ENCODE measurements around the gene SLC5A10.

The SLC5A10 gene

GRCh38 chr17:19003543-19004420, 51.8 kb downstream of the SLC5A10 start:
- DNase-seq (ENCODE audit: low spot score) = peak; percentile 69

DNA sequence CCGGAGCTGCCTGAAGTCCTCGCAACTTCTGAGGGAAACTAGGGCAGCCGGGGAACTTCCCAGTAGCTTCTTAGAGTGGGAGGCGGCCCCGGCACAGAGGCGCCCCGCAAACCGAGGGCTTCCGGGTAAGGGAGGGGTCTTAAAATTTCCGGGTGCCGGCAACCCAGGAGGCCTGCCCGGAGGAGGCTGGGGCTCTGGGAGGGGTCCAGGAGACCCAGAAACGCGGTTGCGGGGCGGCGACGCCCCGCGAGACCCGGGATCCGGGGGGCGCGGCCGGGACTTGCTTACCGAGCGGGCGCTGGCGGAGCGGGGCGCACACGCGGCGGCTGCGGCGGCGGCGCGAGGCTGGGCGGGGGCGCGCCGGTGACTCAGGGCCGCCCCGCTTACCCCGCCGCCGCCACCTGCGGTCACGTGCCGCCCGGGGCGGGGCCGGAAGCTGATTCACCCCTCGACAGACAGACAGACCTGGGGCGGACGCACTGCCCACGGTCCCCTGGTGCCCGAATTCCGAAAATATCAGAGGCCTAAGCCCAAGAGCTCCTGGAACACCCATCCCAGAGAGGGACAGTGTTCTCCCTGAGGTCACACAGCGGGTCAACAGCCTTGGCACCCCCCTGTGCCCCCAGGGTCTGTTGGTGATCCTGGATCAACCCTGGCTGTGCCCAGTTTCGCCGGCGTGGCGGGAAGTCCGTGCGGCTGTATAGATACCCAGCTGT, 52.6 kb downstream of the SLC5A10 start, which contains the start of gene FAM83G:
TSS of gene FAM83G (minus strand) at position 344 of the 716 bp plus-strand sequence. CDS start 723 bp downstream, outside the sequence.
- DNase-seq (ENCODE audit: low spot score) = peak; percentile 78

DNA sequence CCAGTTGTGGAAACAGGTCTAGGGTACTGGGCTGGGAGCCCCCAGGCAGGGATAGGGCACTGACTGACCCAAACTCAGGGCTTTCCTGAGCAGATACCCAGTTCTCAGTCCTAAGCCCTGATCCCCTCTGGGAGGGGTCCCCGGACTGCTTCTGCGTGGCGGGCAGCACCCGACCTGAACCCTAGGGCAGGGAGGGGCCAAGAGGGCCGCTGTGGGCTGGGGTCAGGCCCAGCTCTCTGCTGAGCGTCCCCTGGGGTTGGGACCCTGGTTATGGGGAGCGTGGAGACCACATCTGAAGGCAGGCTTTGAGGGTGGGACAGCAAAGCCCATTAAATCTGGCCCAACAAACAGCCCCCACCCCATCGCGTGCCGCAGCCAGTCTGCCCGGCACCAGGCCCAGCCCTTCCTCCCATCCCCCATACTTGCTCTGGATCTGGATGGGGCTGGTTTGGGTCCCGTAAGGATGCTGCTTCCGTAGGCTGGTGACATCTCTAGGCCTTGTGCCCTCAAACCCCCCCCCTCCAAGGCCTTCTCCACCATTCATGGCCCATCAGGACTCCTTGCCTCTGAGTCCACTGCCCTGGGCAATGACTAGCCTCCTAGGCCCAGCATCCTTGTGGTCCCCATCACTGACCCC, 53.3 kb downstream of the SLC5A10 start:
- DNase-seq (ENCODE audit: low spot score) = no peak

DNA sequence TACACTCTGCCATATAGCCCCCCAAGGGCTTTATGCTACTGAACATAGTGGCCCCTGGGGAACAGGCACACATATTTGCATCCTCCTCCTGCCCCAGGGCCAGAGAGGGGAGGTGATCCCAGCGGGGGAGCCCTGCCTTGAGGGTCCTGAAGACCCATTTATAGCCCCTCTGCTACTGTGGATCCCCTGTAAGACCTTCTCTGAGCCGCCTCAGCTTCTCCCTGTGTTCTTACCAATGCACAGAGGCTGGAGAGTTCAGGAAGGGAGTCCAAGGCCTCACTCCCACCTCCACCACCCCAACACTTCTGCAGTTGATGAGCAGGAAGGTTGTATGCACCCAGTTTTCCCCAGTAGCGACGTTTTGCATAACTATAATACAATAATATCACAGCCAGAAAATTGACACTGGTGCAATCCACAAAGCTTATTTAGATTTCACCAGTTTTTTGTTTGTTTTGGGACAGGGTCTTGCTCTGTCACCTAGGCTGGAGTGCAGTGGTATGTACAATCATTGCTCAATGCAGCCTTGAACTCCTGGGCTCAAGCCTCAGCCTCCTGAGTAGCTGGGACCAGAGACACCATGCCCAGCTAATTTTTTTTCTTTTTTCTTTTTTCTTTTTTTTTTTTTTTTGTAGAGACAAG, 53.9 kb downstream of the SLC5A10 start:
- DNase-seq (ENCODE audit: low spot score) = no peak

DNA sequence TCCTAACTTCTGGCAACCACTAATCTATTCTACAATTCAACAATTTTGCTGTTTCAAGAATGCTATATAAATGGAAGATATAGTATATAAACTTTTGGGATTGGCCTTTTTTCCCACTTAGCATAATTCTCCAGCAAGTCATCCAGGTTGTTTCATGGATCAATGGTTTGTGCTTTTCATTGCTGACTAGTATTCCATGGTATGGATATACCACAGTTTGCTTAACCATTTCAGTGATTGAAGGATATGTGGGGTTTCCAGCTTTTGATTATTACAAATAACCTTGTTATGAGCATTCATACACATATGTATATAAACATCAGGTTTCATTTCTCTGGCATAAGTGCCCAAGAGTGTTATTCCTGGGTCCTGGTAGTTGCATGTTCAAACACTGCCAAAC, 54.7 kb downstream of the SLC5A10 start:
- DNase-seq (ENCODE audit: low spot score) = no peak

GRCh38 chr17:19009970-19010369, 58.0 kb downstream of the SLC5A10 start:
- DNase-seq (ENCODE audit: low spot score) = no peak

DNA sequence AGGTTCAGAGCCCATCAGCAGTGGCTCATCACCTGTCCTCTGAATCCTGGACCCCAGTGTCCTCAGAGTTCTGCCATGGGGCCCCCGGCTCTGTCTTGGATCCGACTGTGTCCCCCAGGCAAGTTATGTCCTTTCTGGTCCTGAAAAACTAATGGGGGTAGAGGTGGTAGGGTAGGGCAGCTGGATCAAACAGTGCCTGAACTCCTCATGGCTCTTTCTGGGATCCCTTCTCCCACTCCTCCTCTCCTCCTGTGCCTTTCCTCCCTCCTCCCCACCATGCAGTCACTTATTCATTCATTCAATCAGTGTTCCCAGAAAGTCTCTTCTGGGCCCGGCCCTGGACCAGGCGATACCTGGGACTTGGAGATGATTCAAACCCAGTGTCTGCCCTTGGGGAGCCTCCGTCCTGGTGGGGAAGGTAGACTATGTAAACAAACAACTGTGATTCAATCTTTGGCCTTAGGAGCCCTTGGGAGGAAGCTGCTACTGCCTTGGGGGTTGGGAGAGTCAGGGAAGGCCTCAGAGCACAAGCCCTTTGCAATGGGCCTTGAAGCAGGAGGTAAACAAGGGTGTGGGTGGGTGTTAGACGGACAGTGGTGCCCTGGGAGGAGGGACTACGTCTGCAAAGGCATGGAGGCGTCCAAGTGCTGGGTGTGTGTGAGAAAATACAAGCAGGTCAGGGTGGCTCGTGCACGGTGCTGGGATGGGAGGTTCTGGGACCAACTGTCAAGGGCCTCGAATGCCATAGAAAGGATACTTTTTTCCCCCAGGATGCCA, 59.0 kb downstream of the SLC5A10 start:
- peak; percentile 40 for DNase-seq (ENCODE audit: low spot score)

DNA sequence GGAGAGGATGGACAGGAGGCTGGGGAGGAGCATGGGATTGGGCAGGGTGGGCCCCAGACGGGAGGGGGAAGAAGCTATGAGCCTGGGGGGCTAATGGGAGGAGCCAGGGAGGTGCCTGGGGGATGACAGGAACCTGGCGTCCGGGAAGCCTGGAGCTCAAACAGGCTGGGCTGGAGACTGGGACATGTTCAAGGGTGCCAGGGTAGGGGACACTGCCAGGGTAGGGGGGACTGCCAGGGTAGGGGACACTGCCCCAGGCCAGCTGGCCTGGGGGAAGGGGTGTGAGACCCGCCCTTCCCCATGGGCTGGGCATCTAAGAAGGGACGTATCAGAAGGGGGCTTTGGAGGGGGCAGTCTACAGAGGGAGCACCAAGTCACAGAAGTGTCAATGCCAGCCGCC, 59.6 kb downstream of the SLC5A10 start:
- DNase-seq (ENCODE audit: low spot score) = no peak

DNA sequence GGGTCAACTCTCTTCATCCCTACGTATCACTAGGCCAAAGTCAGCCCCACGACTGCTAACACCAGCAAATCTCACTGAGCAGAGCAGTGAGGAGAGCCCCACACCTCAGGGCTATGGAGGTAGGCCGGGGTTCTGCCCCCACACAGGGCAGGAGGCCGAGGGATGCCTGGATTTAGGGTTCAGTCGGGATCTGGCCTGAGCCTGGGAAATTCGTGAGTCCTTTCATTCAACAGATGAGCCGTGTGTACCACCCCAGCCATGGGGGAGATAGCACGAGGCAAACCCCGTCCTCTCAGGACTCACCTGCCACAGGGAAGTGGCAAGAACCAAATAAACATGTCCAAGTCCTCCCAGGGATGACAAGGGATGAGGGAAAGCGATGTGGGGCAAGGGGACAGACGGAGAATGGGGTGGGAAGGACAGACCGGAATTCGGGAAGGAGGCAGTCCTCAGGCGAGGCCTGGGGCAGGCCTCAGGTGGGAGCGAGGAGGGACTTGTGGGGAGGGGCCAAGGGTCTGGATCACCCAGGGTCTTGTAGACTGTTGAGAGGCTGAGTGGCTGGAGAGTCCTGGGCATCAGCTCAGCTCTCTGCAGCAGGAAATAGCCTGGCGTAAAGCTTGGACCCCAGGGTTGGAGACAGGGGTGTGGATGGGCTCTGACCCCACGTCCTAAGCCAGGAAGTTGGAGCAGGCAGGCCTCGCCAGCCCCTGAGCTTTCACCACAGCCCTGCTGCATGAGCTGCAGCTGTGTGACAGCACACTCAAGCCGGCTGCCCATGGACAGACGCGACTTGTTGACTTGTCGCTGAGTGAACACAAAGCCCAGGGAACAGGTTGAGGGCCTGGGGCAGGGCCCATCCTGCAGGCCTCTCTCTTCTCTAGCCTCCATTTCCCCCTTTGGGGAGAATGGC, 60.5 kb downstream of the SLC5A10 start:
- no peak for DNase-seq (ENCODE audit: low spot score)

- no peak for DNase-seq (ENCODE audit: low spot score)
These were observed 61.3 kb downstream of the SLC5A10 start for GRCh38 chr17:19013226-19013625.

DNA sequence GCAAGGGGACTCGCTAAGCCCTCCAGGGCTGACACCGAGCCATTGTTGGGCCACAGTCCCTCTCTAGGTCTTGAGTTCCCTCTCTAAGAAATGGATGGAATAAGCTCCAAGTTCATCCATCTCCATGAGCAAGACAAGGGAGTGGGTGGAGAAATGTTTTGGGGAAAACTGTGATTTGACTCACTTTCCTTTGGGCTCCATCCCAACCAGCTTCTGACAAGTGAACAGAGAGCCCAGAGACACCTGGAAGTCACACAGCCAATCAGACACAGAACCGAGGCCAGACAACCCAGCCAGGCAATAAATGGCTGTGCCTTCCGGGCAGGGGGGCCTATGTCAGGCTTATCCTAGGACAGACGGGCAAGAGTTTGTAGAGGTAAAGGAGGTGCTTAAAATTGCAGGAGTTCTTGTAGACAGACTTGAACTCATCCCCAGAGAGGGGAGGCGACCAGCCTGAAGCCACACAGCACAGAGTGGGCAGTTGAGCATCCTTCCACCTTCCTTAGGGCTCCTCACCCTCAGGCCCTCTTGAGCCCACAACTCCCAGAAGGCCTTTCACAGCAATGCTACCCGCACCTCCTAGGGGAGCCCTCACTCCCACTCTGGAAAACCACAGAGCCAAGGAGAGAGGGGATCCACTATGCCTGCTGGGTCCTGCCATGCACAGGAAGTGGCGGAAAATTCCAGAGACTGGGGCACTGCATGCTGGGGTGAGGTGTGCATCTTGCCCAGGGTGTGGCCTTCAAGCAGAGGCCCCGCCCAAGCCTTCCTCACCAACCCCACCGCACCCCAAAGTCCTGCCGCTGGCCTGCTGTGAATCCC, 62.1 kb downstream of the SLC5A10 start:
- no peak for DNase-seq (ENCODE audit: low spot score)

GRCh38 chr17:19014628-19015215, 62.8 kb downstream of the SLC5A10 start:
- no peak for DNase-seq (ENCODE audit: low spot score)

DNA sequence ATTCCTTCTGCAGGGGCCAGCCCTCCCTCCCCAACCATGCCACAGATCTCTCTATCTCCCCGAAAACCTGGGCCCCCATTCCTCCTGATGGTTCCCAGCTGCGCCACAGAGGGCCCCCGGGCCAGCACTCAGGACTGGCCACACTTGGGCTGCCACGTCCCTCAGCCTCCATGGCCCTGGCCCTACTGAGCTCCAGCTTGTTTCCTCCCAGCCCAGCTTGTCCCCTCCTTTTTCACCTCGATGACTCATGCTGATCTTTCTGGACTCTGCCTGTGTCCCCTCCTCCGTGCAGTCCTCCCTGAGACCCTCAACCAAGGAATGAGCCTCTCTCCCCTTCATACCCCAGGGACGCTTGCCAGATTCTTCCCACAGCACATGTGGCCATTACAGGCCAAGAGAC, 63.5 kb downstream of the SLC5A10 start:
- no peak for DNase-seq (ENCODE audit: low spot score)

DNA sequence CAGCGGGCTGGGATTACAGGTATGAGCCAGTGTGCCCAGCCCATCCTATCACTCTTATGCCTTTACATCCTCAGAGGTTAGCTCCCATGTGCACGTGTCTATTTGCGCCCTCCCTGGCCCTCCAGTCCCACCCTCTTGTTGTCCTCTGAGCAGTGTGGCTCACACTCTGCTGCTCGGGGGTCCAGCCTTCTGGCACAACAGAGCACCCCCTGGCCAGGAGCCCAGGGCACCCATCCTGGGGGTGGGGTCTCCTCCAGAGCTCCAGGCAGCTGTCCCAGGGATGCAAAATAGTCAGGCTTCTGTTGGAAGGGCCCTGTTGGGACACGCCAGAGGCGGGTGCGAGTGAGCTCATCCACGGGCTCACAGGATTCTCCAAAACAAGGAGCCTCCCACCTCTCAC, 64.3 kb downstream of the SLC5A10 start:
- no peak for DNase-seq (ENCODE audit: low spot score)

- no peak for DNase-seq (ENCODE audit: low spot score)
These were observed 64.9 kb downstream of the SLC5A10 start for GRCh38 chr17:19016881-19017280.

DNA sequence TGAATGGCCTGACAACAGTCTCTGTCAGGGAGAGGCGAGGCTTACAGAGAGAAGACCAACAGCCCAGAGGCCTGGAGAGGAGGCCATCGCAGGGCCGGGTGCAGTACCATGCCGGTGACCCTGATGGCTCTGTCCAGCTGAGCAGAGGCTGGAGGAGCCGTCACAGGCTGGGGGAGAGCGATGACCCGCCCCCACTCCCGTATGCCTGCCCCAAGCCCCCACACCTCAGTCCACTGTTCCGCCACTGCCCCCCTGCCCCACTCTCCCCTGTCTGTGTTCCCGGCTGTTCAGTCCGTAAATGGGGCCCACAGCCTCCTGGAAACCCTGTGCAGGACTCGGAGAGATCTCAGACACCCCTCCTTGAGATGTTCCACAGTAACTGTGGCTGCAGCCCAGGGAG, 65.4 kb downstream of the SLC5A10 start:
- no peak for DNase-seq (ENCODE audit: low spot score)

GRCh38 chr17:19017804-19018599, 66.0 kb downstream of the SLC5A10 start:
- DNase-seq (ENCODE audit: low spot score) = no peak

GRCh38 chr17:19018600-19018950, 66.6 kb downstream of the SLC5A10 start:
- DNase-seq (ENCODE audit: low spot score) = no peak
